NT2/D1 (cell line): ENCODE measurements around the gene PARD3.

Source experiments
- YY1 ChIP-seq: IDR thresholded peaks from 2 replicates; pipeline ENCODE4 v1.6.1; 2011; ENCODE audit not compliant: insufficient read length, insufficient read depth
- ZNF274 ChIP-seq: IDR thresholded peaks from 2 replicates; pipeline ENCODE4 v1.6.1; 2011; ENCODE audit warnings: mild to moderate bottlenecking, low read depth, low read length

GRCh38 chr10:34189830-34190229, 625.3 kb downstream of the PARD3 start:
- TF ChIP-seq YY1 = no peak
- TF ChIP-seq ZNF274 = no peak
